ENCODE measurements around the gene TECPR2.
A peak's percentile ranks its signal among the peaks of the same experiment; 100 is the strongest.
"Not testable (repeated sequence)": the region's sequence is repeated elsewhere in the genome, so short reads cannot be mapped to it uniquely, and the experiment has no call there.

TECPR2 gene

GRCh38 chr14:102330806-102331205, 31.9 kb upstream of the TECPR2 start:
- no peak for DNase-seq (ENCODE audit: low read depth, low spot score)

DNA sequence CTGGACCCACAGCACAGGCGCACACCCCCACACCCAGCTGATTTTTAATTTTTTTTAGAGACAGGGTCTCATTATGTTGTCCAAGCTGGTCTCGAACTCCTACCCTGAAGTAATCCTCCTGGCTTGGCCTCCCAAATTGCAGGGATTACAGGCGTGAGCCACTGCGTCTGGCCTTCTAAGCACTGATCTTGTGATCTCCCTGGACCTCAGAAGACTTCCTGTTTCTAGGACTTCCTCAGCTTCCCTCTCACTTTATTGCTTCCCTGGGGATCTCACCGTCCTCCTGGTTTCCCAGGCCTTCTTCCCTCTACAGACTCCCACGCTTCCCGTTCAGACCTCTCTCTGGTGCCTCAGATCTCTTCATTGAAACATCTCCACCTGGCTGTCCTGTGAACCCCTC, 29.4 kb upstream of the TECPR2 start:
- no peak for DNase-seq (ENCODE audit: low read depth, low spot score)

GRCh38 chr14:102333795-102334705, 28.7 kb upstream of the TECPR2 start:
- no peak for DNase-seq (ENCODE audit: low read depth, low spot score)

GRCh38 chr14:102335163-102335562, 27.6 kb upstream of the TECPR2 start:
- no peak for DNase-seq (ENCODE audit: low read depth, low spot score)

- DNase-seq (ENCODE audit: low read depth, low spot score), result no peak
Observed at GRCh38 chr14:102338724-102339123, 24.0 kb upstream of the TECPR2 start.

- DNase-seq (ENCODE audit: low read depth, low spot score), result no peak
Observed at GRCh38 chr14:102341566-102341965, 21.2 kb upstream of the TECPR2 start.

GRCh38 chr14:102342238-102342637, 20.5 kb upstream of the TECPR2 start:
- DNase-seq (ENCODE audit: low read depth, low spot score), result no peak

- no peak for DNase-seq (ENCODE audit: low read depth, low spot score)
Observed at GRCh38 chr14:102344084-102344483, 18.7 kb upstream of the TECPR2 start.

DNA sequence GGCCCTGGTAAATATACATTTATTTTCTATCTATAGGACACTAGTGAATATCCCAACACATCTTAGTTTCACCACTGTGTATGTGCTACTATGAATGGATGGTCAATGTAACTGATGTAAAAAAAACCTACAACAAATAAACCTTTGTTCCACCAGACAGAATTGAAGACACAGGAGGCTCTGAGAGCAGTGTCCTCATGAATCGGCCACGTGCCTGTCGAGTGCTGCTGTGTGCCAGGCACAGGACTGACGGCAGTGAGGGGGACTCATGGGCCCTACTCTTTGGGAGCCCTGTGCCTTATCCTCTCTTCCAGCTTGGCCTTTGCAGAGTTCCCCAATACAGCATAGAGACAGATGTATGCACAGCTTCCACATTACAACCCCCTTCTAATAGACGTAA, 18.3 kb upstream of the TECPR2 start:
- DNase-seq (ENCODE audit: low read depth, low spot score), result no peak

DNA sequence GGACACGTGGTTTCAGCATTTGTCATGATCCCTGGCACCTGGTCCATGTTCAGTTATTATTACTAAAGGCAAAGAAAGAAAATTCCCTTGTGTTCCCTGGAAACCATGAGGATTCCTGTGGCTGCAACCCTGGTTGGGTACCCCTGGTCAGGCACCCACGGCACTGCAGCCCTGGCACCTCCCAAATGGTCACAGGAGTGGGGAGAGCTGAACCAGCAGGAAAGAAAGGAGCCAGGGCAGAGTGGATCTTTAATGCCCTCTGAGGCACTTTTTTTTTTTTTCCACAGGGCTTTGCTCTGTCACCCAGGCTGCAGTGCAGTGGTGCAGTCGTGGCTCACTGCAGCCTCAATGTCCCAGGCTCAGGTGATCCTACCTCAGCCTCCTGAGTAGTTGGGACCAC, 17.5 kb upstream of the TECPR2 start:
- no peak for DNase-seq (ENCODE audit: low read depth, low spot score)

GRCh38 chr14:102346645-102347044, 16.1 kb upstream of the TECPR2 start:
- no peak for DNase-seq (ENCODE audit: low read depth, low spot score)

- no peak for DNase-seq (ENCODE audit: low read depth, low spot score)
Observed at GRCh38 chr14:102348376-102348775, 14.4 kb upstream of the TECPR2 start.

GRCh38 chr14:102351023-102351422, 11.7 kb upstream of the TECPR2 start:
- DNase-seq (ENCODE audit: low read depth, low spot score), result no peak

- DNase-seq (ENCODE audit: low read depth, low spot score), result not testable (repeated sequence)
Observed at GRCh38 chr14:102351593-102351992, 11.1 kb upstream of the TECPR2 start.

DNA sequence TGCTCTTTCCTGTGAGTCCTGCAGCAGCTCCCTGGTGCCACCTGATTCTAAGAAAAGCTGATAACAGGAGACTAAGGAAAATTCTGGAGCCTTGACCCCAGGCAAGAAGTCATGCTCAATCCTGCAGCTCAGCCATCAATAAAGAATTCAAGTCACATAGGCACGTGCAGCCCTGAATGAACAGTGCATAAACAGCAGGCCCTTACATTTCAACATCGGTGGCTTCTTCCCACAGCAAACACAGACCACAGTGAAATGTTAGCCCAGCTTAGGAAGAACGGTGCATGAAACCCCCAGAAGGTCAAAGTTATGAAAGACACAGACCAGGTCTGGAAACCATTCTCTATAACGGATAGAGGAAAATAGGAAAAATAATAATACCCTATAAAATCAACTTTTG, 10.5 kb upstream of the TECPR2 start:
- no peak for DNase-seq (ENCODE audit: low read depth, low spot score)

DNA sequence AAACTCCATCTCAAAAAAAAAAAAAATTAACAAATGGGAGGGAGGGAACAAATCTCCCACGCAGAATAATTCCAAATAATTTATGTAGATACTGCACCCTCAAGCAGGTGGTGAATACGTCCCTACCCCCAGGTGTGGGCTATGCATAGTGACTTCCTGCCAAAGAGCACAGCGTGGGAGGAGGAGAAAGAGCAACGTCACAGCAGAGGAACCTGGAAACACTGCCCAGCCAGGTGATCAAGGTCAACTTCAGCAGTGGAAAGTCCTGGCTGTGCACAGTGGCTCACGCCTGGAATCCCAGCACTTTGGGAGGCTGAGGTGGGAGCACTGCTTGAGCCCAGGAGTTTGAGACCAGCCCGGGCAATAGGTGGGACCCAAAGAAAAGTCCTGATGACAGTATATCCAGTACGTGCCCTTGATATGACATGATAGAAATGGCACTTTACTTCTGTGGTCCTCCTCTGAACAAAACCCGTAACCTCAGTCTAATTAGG, 9.6 kb upstream of the TECPR2 start:
- DNase-seq (ENCODE audit: low read depth, low spot score), result no peak

DNA sequence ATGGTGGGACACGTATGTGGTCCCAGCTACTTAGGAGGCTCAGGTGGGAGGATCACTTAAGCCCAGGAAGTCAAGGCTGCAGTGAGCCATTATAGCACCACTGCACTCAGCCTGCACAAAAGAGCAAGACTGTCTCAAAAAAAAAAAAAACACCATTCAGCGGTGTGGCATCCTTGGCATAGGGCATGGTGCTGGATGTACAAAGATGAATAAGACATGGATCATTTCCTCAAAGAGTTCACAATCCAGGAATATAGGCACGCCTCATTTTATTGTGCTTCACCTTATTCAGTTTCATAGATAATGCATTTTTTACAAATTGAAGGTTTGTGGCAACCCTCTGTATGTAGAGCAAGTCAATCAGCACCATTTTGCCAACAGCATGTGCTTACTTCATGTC, 6.5 kb upstream of the TECPR2 start:
- no peak for DNase-seq (ENCODE audit: low read depth, low spot score)

DNA sequence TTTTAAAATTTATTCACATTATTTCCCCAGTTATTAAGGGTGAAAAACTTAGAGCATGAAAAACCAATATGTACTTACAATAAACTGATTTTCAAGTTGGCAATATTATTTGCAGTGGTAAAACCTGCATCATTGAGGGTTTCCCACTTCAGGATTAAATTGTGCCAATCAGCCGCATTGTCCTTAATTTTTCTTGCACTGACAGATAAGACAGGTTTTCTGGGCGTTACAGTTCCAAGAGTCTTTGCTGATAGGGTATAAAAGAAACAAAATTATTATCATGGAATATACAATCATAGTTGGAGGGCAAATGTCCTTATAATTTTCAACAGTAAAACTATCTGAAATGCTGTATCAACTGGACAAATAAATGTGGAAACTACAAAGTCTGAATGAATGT, 3.4 kb upstream of the TECPR2 start:
- no peak for DNase-seq (ENCODE audit: low read depth, low spot score)

- DNase-seq (ENCODE audit: low read depth, low spot score), result no peak
Observed at GRCh38 chr14:102360388-102360787, 2.4 kb upstream of the TECPR2 start.

- peak; percentile 11 for DNase-seq (ENCODE audit: low read depth, low spot score)
Observed at GRCh38 chr14:102362084-102362483, 657 bp upstream of the TECPR2 start.

GRCh38 chr14:102363182-102363943, 622 bp downstream of the TECPR2 start:
- DNase-seq (ENCODE audit: low read depth, low spot score), result no peak

DNA sequence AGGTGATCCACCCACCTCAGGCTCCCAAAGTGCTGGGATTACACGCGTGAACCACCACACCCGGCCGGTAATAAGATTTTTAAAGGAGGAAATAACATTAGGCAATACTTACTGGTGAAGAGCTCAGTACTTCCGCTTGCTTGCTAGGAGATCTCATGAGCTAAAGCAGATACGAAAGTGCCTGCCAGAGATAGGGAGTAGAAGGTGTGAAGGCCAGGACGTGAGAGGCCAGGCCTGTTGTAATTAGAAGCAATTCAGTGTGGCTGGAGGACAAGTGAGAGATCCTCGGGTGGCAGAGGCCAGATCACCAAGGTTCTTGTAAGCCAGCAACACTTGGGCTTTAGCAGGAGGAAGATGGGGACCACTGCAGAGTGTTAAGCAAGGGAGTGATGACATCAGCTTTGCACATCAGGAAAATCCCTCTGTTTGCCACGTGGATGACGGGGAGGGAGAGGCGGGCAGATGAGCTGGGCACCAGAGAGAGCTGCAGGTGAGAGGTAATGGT, 7.6 kb downstream of the TECPR2 start:
- no peak for DNase-seq (ENCODE audit: low read depth, low spot score)

- DNase-seq (ENCODE audit: low read depth, low spot score), result no peak
Observed at GRCh38 chr14:102371361-102371760, 8.6 kb downstream of the TECPR2 start.

Data from activated CD4-positive, CD25-positive, alpha-beta regulatory T cell treated with anti-CD3 and anti-CD28 coated beads, Interleukin-2, amount 50 U/mL, for 16 hours (primary cell).